Measurements from ENCODE around the gene KCNC2. TPM values are rescaled to one million over a fixed set of nuclear protein-coding genes. Genes with fewer than 3 reads are reported as not detected.

Gene KCNC2
- total RNA-seq, result not detected in 2 replicates

DNA sequence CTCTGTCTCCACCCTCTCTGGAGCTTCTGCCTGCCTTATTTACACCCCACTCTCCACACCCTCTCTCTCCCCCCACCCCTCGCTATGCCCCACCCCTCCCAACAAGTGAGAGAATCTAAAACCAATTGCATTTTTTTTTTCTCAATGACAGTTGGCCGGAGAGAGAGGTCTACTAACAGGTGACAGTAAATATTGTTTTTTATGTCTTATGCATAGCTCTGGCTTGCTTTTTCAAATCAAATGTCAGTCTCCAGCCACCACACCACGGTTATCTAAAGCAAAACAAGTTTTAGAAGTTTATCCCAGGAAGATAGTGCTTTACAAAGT is at the start of gene KCNC2:
KCNC2 (minus strand) TSS at position 28 of the 327 bp plus-strand sequence.

Other genes starting within 250 kb of the KCNC2 start
- gene CAPS2, start 120.5 kb upstream of the KCNC2 start, total RNA-seq, result 1.6 and 6.3 TPM in 2 replicates
- 0.79 TPM in 1 of 2 replicates, not detected in the other for gene GLIPR1L1, start 124.8 kb upstream of the KCNC2 start, total RNA-seq
- 0.11 and 0.79 TPM in 2 replicates for gene GLIPR1L2, start 181.2 kb upstream of the KCNC2 start, total RNA-seq

Measured in placental epithelial cell (primary cell).